GM18511 (cell line): ENCODE measurements around the gene C9orf40.

ENCODE experiments used
- ATAC-seq: cut with Tn5 transposase; IDR thresholded peaks from one replicate; pipeline ENCODE4 v1.9.1; 2021; ENCODE audit warnings: mild to moderate bottlenecking, moderate library complexity; ENCODE audit not compliant: unreplicated experiment

C9orf40 gene

DNA sequence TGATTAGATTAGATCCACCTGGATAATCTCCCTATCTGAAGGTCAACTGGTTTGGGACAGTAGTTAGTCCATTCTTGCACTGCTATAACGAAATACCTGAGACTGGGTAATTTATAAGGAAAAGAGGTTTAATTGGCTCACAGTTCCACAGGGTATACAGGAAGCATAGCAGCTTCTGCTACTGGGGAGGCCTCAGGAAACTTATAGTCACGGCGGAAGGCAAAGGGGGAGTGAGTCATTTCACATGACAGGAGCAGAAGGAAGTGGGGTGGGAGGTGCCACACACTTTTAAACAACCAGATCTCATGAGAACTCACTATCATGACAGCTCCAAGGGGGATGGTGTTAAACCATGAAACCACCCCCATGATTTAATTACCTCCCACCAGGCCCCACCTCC, 9.9 kb downstream of the C9orf40 start:
- ATAC-seq, result no peak

DNA sequence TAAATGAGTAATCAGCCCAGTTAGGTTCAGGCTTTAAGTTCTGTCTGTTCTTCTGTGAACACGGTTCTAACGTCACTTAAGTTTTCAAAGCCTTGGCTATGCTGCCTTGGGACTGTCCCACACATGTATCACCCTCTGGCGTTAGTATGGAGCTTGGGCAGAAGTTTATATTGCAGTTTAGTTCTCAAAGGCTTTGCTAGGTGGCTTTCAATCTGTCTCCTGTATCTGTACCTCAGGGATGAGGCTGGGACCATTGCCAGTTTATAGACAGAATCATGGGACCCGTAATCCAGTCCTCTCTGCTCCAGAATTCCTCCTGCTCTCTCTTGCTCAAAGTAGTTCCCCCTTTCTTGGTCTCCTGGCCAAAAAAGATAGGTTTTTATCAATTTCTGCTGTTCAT, 12.1 kb downstream of the C9orf40 start:
- ATAC-seq, result no peak

DNA sequence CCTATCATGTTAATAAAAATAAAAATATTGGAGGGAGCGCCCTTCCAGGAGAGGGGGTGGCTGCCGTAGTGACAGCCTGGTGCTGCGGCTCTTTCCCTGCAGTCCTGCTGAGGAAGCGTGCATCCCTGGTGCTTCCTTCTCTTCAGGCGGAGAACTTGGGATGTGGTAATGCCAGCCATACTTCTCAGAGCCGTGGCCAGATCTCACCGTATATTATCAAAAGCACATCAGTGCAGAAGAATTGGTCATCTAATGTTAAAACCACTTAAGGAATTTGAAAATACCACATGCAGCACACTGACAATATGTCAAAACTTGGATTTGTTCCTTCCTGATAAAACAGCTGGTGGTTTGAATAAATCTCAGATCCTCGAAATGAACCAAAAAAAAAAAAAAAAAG, 17.7 kb downstream of the C9orf40 start:
- ATAC-seq, result no peak

DNA sequence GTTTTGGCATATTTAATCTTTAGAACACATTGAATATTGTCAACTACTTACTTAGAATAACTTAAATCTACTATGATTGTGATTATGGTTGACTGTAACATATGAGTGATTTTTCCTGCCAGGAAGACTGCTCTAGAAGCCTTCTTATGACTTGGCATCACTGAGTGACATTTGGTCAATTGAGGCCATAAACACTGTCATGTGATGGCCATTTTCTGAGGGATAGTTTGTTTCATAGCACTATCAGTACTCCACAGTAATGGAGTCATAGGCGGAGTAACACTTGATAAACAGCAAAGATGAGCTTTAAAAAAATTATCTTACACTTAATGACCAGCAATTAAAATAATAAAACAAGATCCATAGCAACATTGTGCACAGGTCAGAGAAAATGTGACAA, 31.0 kb downstream of the C9orf40 start:
- ATAC-seq, result no peak

DNA sequence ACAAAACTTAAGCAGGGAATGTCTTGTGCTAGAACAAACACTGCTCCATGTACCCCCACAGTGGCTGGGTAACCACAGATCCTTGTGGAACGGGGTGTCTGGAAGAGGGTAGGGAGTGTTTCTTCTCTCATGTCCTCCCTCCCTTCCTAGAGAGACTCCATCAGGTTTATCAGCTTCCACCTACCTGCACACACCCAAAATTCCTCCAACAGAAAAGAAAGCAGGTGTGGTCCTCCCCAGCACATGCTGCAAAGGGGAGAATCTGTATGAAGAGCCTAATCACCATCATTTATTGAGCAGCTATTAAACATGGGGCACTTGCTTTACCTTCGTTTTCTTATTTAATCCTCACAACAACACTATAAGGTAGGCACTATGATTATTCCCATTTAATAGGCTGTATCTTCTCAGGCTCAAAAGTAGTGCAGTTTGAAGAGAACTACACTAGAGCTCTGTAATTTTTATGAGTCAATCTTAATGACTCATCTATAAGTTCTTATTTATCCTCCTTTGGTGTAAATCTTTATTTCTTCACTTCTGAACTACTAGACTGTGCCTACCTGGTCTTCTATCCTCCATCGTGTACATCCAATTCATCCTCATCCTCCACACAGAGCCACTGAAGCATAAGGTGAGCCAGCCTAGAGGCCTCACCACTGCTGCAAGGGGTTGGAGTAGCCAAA, 31.6 kb downstream of the C9orf40 start:
- no peak for ATAC-seq

DNA sequence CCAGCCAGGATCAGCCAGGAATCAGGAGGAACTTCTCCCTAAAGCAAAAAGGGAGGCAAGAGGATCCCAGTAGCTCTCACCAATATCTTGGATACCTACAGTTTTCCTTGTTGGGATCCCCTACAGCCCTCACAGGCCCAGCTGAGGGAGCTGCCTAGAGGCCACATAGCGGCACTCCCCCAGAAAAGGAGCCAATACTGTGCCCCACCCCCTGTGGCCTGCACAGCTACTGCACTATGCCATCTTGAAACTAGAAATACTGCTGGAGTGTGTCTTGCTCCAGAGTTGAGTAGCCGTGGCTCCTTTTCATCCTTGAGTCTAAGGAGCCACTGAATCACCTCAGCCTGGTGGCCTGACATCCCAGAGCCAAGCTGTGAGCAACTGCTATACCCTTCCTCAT, 42.7 kb downstream of the C9orf40 start:
- no peak for ATAC-seq

DNA sequence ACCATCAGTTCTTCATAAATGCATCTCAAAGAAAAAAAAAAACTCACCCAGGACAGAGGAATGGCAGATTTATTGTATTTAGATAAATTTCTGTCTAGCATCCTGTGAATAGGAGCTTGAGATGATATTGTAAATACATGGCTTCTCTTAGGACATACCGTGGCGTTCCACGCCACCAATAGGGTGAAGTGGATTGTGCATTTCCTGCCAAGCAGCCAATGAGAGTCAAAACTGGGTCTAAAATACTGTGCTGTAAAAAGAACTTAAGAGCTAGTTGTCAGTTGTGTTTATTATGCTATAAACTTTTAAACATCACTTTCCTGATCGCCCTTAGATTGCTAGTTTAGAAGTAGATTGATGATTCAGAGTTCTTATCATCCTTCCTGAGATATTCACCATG, 44.0 kb downstream of the C9orf40 start:
- ATAC-seq, result no peak

DNA sequence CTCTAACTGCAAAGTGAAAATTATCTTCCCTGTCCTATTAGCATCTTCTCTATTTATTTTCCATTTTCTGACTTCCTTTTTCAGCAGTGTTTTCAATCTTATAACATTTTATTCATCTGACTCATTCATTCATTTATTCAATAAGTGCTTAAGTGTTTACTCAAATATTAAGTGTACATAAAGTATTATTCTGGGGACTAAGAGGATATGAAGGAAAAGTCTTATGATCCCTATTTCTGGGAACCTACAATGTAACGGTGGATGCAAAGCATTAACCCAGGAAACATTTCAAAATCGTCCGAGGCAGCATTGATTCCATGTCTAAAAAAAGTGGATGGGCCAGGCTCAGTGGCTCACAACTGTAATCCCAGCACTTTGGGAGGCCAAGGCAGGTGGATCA, 45.6 kb downstream of the C9orf40 start:
- ATAC-seq, result no peak

DNA sequence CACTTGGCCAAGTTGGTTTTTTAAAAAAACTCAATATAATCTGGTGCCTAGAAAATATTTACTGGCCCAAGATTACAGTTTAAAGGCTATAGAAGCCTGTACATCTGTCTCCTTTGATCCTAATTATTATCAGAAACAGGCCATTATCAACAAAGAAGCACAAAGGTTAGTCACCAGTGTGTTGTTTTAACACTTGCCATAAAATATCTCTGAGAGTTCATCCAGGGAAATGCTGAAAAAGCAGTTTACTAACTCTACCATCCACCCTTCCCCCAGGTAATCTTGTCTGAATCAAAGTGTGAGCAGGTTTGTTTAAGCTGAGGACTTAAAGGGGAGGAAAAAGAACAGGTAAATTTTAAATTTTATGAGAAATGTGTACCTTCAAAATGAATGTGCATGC, 51.7 kb downstream of the C9orf40 start:
- no peak for ATAC-seq
